HepG2 (cell line): ENCODE data around the gene PSRC1. TPM values are rescaled to one million over a fixed set of nuclear protein-coding genes. Genes with fewer than 3 reads are reported as not detected.
A peak's percentile ranks its signal among the peaks of the same experiment; 100 is the strongest.

Source experiments
- ERF ChIP-seq: IDR thresholded peaks from 2 replicates; pipeline ENCODE4 v1.6.1; 2018; ENCODE audit warnings: missing biosample characterization, missing genetic modification reagents
- MED8 ChIP-seq: sonication (generic); formaldehyde crosslinking; IDR thresholded peaks from 2 replicates; pipeline ENCODE4 v1.8.1; 2023; ENCODE audit warnings: mild to moderate bottlenecking, missing genetic modification reagents; ENCODE audit not compliant: insufficient replicate concordance
- RNF2 ChIP-seq: fragments of 450-650 bp; conservative IDR thresholded peaks from 2 replicates; pipeline ENCODE4 v1.6.1; 2016; ENCODE audit warnings: low read depth
- TRIM24 ChIP-seq: sonication (generic); formaldehyde crosslinking; IDR thresholded peaks from 2 replicates; pipeline ENCODE4 v1.8.0; 2022; ENCODE audit warnings: mild to moderate bottlenecking, missing genetic modification reagents
- ZFP41 ChIP-seq: sonication (generic); formaldehyde crosslinking; IDR thresholded peaks from 2 replicates; pipeline ENCODE4 v1.4.0; 2020; ENCODE audit warnings: mild to moderate bottlenecking, missing genetic modification reagents, borderline replicate concordance
- polyA plus RNA-seq, 8 experiments: library from polyadenylated mRNA; depleted of rRNA in 3 of 8; stranded (reverse) in 7 of 8; unstranded in 1 of 8; fragments of >200 nt; fragmentation: Illumina TruSeq in 4 of 8; extraction: Trizol in 4 of 8; gene quantifications; 2 replicates each; pipeline versions ENCODE4 v1.2.1 to v1.2.3, GENCODE V29; 2011 to 2016; ENCODE audit warnings: low read depth in 4 of 8, missing spikeins in 1 of 8, mixed read lengths in 1 of 8; ENCODE audit not compliant: insufficient read depth in 1 of 8
- total RNA-seq, 5 experiments: library from RNA; depleted of rRNA; stranded (reverse); fragments of >200 nt; fragmentation: Illumina TruSeq; extraction: Trizol; gene quantifications; 2 replicates each; pipeline ENCODE4 v1.2.3, GENCODE V29; 2016; ENCODE audit warnings: low read depth in 1 of 5
- TF ChIP-seq, protein P1 (sequence below): sonication (generic); formaldehyde crosslinking; IDR thresholded peaks from 2 replicates; pipeline ENCODE4 v1.5.1; 2020; ENCODE audit warnings: mild to moderate bottlenecking, missing genetic modification reagents, borderline replicate concordance
- TF ChIP-seq, protein P2 (sequence below): sonication (generic); formaldehyde crosslinking; IDR thresholded peaks from 2 replicates; pipeline ENCODE4 v1.4.0; 2020; ENCODE audit warnings: mild to moderate bottlenecking, missing genetic modification reagents
- TF ChIP-seq, protein P3 (sequence below): sonication (generic); formaldehyde crosslinking; IDR thresholded peaks from 2 replicates; pipeline ENCODE4 v1.5.1; 2020; ENCODE audit warnings: missing genetic modification reagents, mild to moderate bottlenecking, borderline replicate concordance

Gene PSRC1
- total and polyA plus RNA-seq, 2 of the 13 experiments (the other 11 are each of a cell fraction or from before 2014, with no cell fraction given): 28.6 to 30.3 TPM

DNA sequence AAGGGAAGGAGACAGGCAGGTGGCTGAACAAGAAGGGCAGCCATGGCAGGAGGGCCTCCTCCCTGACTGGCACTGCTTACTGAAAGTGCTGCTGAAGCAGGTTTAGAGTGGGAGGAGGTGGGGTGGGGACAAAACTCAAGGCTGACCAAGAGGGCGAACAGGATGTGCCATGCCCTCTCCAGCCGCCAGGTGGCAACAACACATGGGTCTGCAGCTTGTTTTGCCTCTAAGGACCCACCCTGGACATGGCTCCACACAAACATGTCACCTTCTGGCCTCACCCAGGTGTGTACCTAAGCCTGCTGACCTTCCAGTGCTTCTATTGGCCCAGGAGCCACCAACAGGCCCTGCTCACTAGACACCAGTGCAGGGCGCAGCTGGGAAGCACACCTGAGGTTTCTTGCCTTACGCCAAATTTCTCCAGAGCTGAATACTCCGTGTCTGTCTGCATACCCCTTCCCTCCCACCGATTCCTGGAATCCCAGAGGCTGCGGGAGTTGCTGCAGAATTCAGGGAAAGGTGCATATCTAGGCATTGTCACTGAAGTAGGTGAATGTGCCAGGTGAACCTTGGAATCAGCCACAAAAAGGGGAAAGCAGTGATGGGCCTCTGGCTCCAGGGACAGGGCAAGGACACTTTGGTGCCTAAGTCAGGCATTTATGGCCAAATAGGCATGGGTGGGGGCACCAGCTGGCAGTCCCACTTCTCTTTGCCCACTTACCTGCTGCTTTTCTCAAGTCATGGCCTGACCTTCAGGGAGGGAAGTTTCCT is 5.3 kb downstream of the PSRC1 start (continued):
- no peak for TF ChIP-seq TRIM24 (CRISPR knock-in tag)
- TF ChIP-seq RNF2: no peak
- TF ChIP-seq MED8 (CRISPR knock-in tag): no peak
- TF ChIP-seq ERF (CRISPR knock-in tag): peak; percentile 85; the same call in 1 of the 2 replicates
- TF ChIP-seq, protein P1, sequence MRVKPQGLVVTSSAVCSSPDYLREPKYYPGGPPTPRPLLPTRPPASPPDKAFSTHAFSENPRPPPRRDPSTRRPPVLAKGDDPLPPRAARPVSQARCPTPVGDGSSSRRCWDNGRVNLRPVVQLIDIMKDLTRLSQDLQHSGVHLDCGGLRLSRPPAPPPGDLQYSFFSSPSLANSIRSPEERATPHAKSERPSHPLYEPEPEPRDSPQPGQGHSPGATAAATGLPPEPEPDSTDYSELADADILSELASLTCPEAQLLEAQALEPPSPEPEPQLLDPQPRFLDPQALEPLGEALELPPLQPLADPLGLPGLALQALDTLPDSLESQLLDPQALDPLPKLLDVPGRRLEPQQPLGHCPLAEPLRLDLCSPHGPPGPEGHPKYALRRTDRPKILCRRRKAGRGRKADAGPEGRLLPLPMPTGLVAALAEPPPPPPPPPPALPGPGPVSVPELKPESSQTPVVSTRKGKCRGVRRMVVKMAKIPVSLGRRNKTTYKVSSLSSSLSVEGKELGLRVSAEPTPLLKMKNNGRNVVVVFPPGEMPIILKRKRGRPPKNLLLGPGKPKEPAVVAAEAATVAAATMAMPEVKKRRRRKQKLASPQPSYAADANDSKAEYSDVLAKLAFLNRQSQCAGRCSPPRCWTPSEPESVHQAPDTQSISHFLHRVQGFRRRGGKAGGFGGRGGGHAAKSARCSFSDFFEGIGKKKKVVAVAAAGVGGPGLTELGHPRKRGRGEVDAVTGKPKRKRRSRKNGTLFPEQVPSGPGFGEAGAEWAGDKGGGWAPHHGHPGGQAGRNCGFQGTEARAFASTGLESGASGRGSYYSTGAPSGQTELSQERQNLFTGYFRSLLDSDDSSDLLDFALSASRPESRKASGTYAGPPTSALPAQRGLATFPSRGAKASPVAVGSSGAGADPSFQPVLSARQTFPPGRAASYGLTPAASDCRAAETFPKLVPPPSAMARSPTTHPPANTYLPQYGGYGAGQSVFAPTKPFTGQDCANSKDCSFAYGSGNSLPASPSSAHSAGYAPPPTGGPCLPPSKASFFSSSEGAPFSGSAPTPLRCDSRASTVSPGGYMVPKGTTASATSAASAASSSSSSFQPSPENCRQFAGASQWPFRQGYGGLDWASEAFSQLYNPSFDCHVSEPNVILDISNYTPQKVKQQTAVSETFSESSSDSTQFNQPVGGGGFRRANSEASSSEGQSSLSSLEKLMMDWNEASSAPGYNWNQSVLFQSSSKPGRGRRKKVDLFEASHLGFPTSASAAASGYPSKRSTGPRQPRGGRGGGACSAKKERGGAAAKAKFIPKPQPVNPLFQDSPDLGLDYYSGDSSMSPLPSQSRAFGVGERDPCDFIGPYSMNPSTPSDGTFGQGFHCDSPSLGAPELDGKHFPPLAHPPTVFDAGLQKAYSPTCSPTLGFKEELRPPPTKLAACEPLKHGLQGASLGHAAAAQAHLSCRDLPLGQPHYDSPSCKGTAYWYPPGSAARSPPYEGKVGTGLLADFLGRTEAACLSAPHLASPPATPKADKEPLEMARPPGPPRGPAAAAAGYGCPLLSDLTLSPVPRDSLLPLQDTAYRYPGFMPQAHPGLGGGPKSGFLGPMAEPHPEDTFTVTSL: no peak
- TF ChIP-seq, protein P2, sequence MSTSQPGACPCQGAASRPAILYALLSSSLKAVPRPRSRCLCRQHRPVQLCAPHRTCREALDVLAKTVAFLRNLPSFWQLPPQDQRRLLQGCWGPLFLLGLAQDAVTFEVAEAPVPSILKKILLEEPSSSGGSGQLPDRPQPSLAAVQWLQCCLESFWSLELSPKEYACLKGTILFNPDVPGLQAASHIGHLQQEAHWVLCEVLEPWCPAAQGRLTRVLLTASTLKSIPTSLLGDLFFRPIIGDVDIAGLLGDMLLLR (CRISPR knock-in tag): no peak
- TF ChIP-seq, protein P3, sequence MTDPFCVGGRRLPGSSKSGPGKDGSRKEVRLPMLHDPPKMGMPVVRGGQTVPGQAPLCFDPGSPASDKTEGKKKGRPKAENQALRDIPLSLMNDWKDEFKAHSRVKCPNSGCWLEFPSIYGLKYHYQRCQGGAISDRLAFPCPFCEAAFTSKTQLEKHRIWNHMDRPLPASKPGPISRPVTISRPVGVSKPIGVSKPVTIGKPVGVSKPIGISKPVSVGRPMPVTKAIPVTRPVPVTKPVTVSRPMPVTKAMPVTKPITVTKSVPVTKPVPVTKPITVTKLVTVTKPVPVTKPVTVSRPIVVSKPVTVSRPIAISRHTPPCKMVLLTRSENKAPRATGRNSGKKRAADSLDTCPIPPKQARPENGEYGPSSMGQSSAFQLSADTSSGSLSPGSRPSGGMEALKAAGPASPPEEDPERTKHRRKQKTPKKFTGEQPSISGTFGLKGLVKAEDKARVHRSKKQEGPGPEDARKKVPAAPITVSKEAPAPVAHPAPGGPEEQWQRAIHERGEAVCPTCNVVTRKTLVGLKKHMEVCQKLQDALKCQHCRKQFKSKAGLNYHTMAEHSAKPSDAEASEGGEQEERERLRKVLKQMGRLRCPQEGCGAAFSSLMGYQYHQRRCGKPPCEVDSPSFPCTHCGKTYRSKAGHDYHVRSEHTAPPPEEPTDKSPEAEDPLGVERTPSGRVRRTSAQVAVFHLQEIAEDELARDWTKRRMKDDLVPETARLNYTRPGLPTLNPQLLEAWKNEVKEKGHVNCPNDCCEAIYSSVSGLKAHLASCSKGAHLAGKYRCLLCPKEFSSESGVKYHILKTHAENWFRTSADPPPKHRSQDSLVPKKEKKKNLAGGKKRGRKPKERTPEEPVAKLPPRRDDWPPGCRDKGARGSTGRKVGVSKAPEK (CRISPR knock-in tag): peak; percentile 79; the same call in 1 of the 2 replicates
- TF ChIP-seq ZFP41 (CRISPR knock-in tag): 0 out of 2 replicates have a peak, but pooled peaks have one; percentile 77
